Tibial nerve (tissue), 3 donors: Measurements from ENCODE around the gene RPRD1A.

Experiments
- CTCF ChIP-seq, 5 experiments: fragments of 200-600 bp in 3 of 5; fragments of 450-650 bp in 2 of 5; sonication (generic) in 3 of 5; IDR thresholded peaks; one replicate each; pipeline ENCODE4 v1.5.1; 2016 to 2019; ENCODE audit warnings: antibody characterized with exemption in 5 of 5, mild to moderate bottlenecking in 3 of 5, moderate library complexity in 2 of 5
- POLR2A ChIP-seq, 2 donors: fragments of 450-650 bp; IDR thresholded peaks; one replicate each; pipeline ENCODE4 v1.6.1; 2017; ENCODE audit warnings: antibody characterized with exemption in 2 of 2, mild to moderate bottlenecking in 2 of 2, moderate library complexity in 2 of 2

GRCh38 chr18:35968278-35968880, 99.0 kb downstream of the RPRD1A start:
- no peak for TF ChIP-seq CTCF (IDR thresholded peaks at IDR 0.05)
- TF ChIP-seq POLR2A (IDR thresholded peaks at IDR 0.05), result no peak
